Endothelial cell of umbilical vein (primary cell): Measurements from ENCODE around the gene TSPAN13. TPM values are rescaled to one million over a fixed set of nuclear protein-coding genes. Genes with fewer than 3 reads are reported as not detected.

Source experiments
- BruUV-seq: library from RNA; stranded (reverse); fragments of 400-500 nt; replicated peaks from 2 replicates; lab custom pipeline; 2021; lab: Mats Ljungman, UMichigan
- CTCF ChIA-PET: fragments of 300-600, 350-600 bp; sonication (Branson Sonifier 250); formaldehyde crosslinking; loops from one replicate; lab custom pipeline; 2021; ENCODE audit warnings: antibody characterized with exemption, inconsistent platforms; lab: Charles Lee
- POLR2A ChIA-PET: fragments of 300-600, 350-600 bp; sonication (Branson Sonifier 250); formaldehyde crosslinking; loops from one replicate; lab custom pipeline; 2021; ENCODE audit warnings: antibody characterized with exemption, inconsistent platforms; lab: Charles Lee
- DNase-seq: peaks from one replicate; pipeline ENCODE4 v3.0.0-alpha.2; 2011; ENCODE audit warnings: low read depth, low spot score
- FAIRE-seq: peaks from 2 replicates; lab custom pipeline; 2011; peaks lifted over from hg19 to GRCh38; lab: Jason Lieb, UNC
- H2AFZ ChIP-seq: 2 replicates; pipeline ENCODE4 v1.6.0; 2012; ENCODE audit warnings: low read depth, low read length, control low read depth, inconsistent platforms
- H3K27ac ChIP-seq: 2 replicates; pipeline ENCODE4 v1.5.1; 2011; ENCODE audit warnings: low read depth, mild to moderate bottlenecking, control low read depth, low read length, moderate library complexity; ENCODE audit not compliant: insufficient read depth
- H3K27me3 ChIP-seq, 2 experiments: 2 replicates each; pipeline versions ENCODE4 v1.6.0 to v1.6.1; 2011; ENCODE audit warnings: low read length in 2 of 2, mixed read lengths in 1 of 2; ENCODE audit not compliant: control insufficient read depth in 2 of 2, insufficient read depth in 2 of 2
- H3K36me3 ChIP-seq, 2 experiments: 2 replicates in 1 of 2; 3 replicates in 1 of 2; pipeline ENCODE4 v1.5.1; 2011; ENCODE audit warnings: low read length in 2 of 2, mild to moderate bottlenecking in 1 of 2, moderate library complexity in 1 of 2; ENCODE audit not compliant: control insufficient read depth in 2 of 2, insufficient read depth in 2 of 2; ENCODE audit errors: extremely low read depth in 1 of 2
- H3K4me1 ChIP-seq: 3 replicates; pipeline ENCODE4 v1.5.1; 2011; ENCODE audit warnings: mild to moderate bottlenecking, low read length; ENCODE audit not compliant: control insufficient read depth, insufficient read depth; ENCODE audit errors: extremely low read depth
- H3K4me2 ChIP-seq: 2 replicates; pipeline ENCODE4 v1.6.1; 2011; ENCODE audit warnings: low read length, control low read depth, mixed read lengths; ENCODE audit not compliant: insufficient read depth
- H3K4me3 ChIP-seq, 3 experiments: fragments of 200-600 bp in 1 of 3; sonication (generic), shearing (Covaris generic) in 1 of 3; replicated peaks in 1 of 3; 2 replicates each; pipeline ENCODE4 v1.5.1; 2011 to 2016; ENCODE audit warnings: control low read depth in 3 of 3, low read length in 3 of 3, mild to moderate bottlenecking in 2 of 3, inconsistent platforms in 1 of 3, low read depth in 1 of 3, moderate library complexity in 1 of 3; ENCODE audit not compliant: insufficient read depth in 1 of 3
- H3K79me2 ChIP-seq: 2 replicates; pipeline ENCODE4 v1.6.0; 2012; ENCODE audit warnings: low read length, inconsistent platforms; ENCODE audit not compliant: control insufficient read depth, insufficient read depth
- H3K9ac ChIP-seq: replicated peaks from 2 replicates; pipeline ENCODE3; 2011; ENCODE audit warnings: low read length, control low read depth; ENCODE audit not compliant: insufficient read depth; ENCODE audit errors: extremely low read depth
- H3K9me1 ChIP-seq: replicated peaks from 3 replicates; pipeline ENCODE4 v1.6.0; 2011; ENCODE audit warnings: mild to moderate bottlenecking, low read length; ENCODE audit not compliant: control insufficient read depth, insufficient read depth; ENCODE audit errors: extremely low read depth
- H3K9me3 ChIP-seq: replicated peaks from 2 replicates; pipeline ENCODE4 v1.5.1; 2012; ENCODE audit warnings: low read length, inconsistent platforms; ENCODE audit not compliant: control insufficient read depth, insufficient read depth
- H4K20me1 ChIP-seq: replicated peaks from 2 replicates; pipeline ENCODE3; 2011; ENCODE audit warnings: mild to moderate bottlenecking, low read length; ENCODE audit not compliant: control insufficient read depth, insufficient read depth; ENCODE audit errors: extremely low read depth
- CTCF ChIP-seq, 2 donors: IDR thresholded peaks; 1 replicate in 1 of 2; 2 replicates in 1 of 2; pipeline ENCODE4 v1.5.1; 2011; ENCODE audit warnings: low read length in 2 of 2, mild to moderate bottlenecking in 2 of 2, moderate library complexity in 2 of 2, control low read depth in 1 of 2, inconsistent platforms in 1 of 2, low read depth in 1 of 2; ENCODE audit not compliant: insufficient read depth in 1 of 2; ENCODE audit errors: extremely low read depth in 1 of 2
- EZH2 ChIP-seq: IDR thresholded peaks from 2 replicates; pipeline ENCODE4 v1.6.1; 2012; ENCODE audit warnings: borderline replicate concordance, low read depth, mild to moderate bottlenecking, moderate library complexity, low read length, inconsistent platforms; ENCODE audit not compliant: severe bottlenecking
- FOS ChIP-seq: IDR thresholded peaks from 2 replicates; pipeline ENCODE4 v1.6.1; 2011; ENCODE audit warnings: mild to moderate bottlenecking, low read length, moderate library complexity, borderline replicate concordance; ENCODE audit not compliant: insufficient read depth
- GATA2 ChIP-seq: IDR thresholded peaks from 2 replicates; pipeline ENCODE4 v1.7.0; 2011; ENCODE audit warnings: low read depth, mild to moderate bottlenecking, moderate library complexity, mixed read lengths, low read length; ENCODE audit not compliant: insufficient read length, insufficient read depth
- JUN ChIP-seq: IDR thresholded peaks from 2 replicates; pipeline ENCODE4 v1.6.1; 2011; ENCODE audit warnings: borderline replicate concordance, low read depth; ENCODE audit not compliant: insufficient read length, insufficient read depth
- MAX ChIP-seq: IDR thresholded peaks from 2 replicates; pipeline ENCODE4 v1.6.1; 2011; ENCODE audit not compliant: insufficient read depth, insufficient read length
- MYC ChIP-seq: IDR thresholded peaks from one replicate; pipeline ENCODE4 v1.6.1; 2011; ENCODE audit warnings: mild to moderate bottlenecking, low read depth, low read length
- POLR2A ChIP-seq: IDR thresholded peaks from 2 replicates; pipeline ENCODE4 v1.6.1; 2012; ENCODE audit warnings: low read depth, mild to moderate bottlenecking, control low read depth, low read length
- dilution Hi-C: fragments of 300-500 bp; cut with MboI; formaldehyde crosslinking; loops from one replicate; pipeline ENCODE4 v1.15.0; 2019; ENCODE audit warnings: low sequenced_read_pairs; ENCODE audit not compliant: extremely low pct_ligation_motif_present
- intact Hi-C: fragments of 100-400 bp; cut with micrococcal nuclease; formaldehyde crosslinking; loops from one replicate; pipeline ENCODE4 v1.10.0; 2022
- polyA plus RNA-seq, 4 experiments: library from polyadenylated mRNA; depleted of rRNA in 3 of 4; stranded (reverse) in 3 of 4; unstranded in 1 of 4; fragments of >200 nt; gene quantifications; 2 replicates each; pipeline versions ENCODE4 v1.2.1 to v1.2.3, GENCODE V29; 2011 to 2012; ENCODE audit warnings: missing spikeins in 1 of 4
- total RNA-seq: library from RNA; stranded (reverse); gene quantifications from 2 replicates; pipeline ENCODE4 v1.2.3, GENCODE V29; 2021

Gene TSPAN13
- total and polyA plus RNA-seq, 2 donors (not counting 3 experiments of a cell fraction or from before 2014, with no cell fraction given): 13.3 to 33.0 TPM

- TF ChIP-seq JUN: peak; percentile 4
- TF ChIP-seq MYC: no peak
- Histone ChIP-seq H3K4me1 (no peaks in the 10 kb centered on the region), H3K9ac (no peak overlapping the region), H3K4me3 (no peak overlapping the region), H3K79me2 (no peaks in the 10 kb centered on the region), H3K27me3 (peaks cover 0 to 11% of the 10 kb centered on the region in 2 experiments), H3K27ac (no peak overlapping the region), H3K4me2 (no peak overlapping the region), H4K20me1 (no peaks in the 10 kb centered on the region), H3K9me3 (no peaks in the 10 kb centered on the region), H3K36me3 (no peaks in the 10 kb centered on the region), H2AFZ (no peak overlapping the region), H3K9me1 (no peaks in the 10 kb centered on the region)
- ChIA-PET POLR2A (no interaction called here), CTCF (no interaction called here)
- no peak for FAIRE-seq
- intact Hi-C loops (no loop called here), dilution Hi-C loops (no loop called here)
- BruUV-seq: no TSS peak
- peak; percentile 12 for DNase-seq
Observed at GRCh38 chr7:16791071-16791470, 37.5 kb downstream of the TSPAN13 start.

- POLR2A ChIA-PET: no interaction called here
- dilution Hi-C loops (no loop called here), intact Hi-C loops (no loop called here)
- no peak for DNase-seq
- H3K36me3 ChIP-seq: no peaks in the 10 kb centered on the region
- H3K9ac ChIP-seq: no peak overlapping the region
- no peak for FAIRE-seq
- no peak overlapping the region for H3K4me2 ChIP-seq
- no peaks in the 10 kb centered on the region for H3K9me3 ChIP-seq
- H3K4me1 ChIP-seq: no peaks in the 10 kb centered on the region
- no peaks in the 10 kb centered on the region for H3K9me1 ChIP-seq
- CTCF ChIA-PET: no interaction called here
- no peak overlapping the region for H3K27ac ChIP-seq
- TF ChIP-seq JUN (no peak), MYC (no peak), EZH2 (no peak), GATA2 (no peak), FOS (no peak), MAX (no peak), CTCF (IDR thresholded peaks at IDR 0.05; ENCODE audit: extremely low read depth in 1 of 2, insufficient read depth in 1 of 2, low read depth in 1 of 2, low read length in 2 of 2) (no peak), POLR2A (no peak)
- H3K4me3 ChIP-seq: no peak overlapping the region
- BruUV-seq: no TSS peak
- peaks cover 0 to 11% of the 10 kb centered on the region in 2 experiments for H3K27me3 ChIP-seq
- H3K79me2 ChIP-seq: no peaks in the 10 kb centered on the region
- H2AFZ ChIP-seq: no peak overlapping the region
- H4K20me1 ChIP-seq: no peaks in the 10 kb centered on the region
Observed at GRCh38 chr7:16791905-16792698, 38.5 kb downstream of the TSPAN13 start.
